ENCODE data around the gene WDR12. TPM values are rescaled to one million over a fixed set of nuclear protein-coding genes. Genes with fewer than 3 reads are reported as not detected.

WDR12 gene
- total and polyA plus RNA-seq, 4 donors = 9.4 to 36.1 (median 16.3) TPM

- Histone ChIP-seq H3K36me3 (ENCODE audit: control insufficient read depth in 4 of 4, insufficient read depth in 4 of 4, low read length in 4 of 4) (peaks cover 0 to 5% (median 0%) of the 10 kb centered on the region in 4 donors), H3K9me3 (ENCODE audit: control insufficient read depth in 4 of 4, insufficient read depth in 3 of 4, low read length in 3 of 4) (peaks cover 4 to 9% (median 5%) of the 10 kb centered on the region in 4 donors), H3K4me1 (ENCODE audit: control insufficient read depth in 5 of 5, insufficient read depth in 5 of 5, low read length in 5 of 5) (no peaks in the 10 kb centered on the region), H3K9ac (ENCODE audit: insufficient read depth in 1 of 2, low read length in 2 of 2) (no peak overlapping the region), H3K4me3 (no peak overlapping the region), H3K27ac (ENCODE audit: low read depth in 1 of 2, low read length in 1 of 2) (no peak overlapping the region), H3K27me3 (ENCODE audit: control insufficient read depth in 3 of 3, insufficient read depth in 3 of 3, low read length in 2 of 3) (no peaks in the 10 kb centered on the region)
- ATAC-seq (ENCODE audit: insufficient read depth, low FRiP score) (no peak), DNase-seq (no peak)
- TF ChIP-seq CTCF (IDR thresholded peaks at IDR 0.05; ENCODE audit: control extremely low read depth, extremely low read depth) = no peak
Observed at GRCh38 chr2:202842690-202843089, 68.8 kb downstream of the WDR12 start.

GRCh38 chr2:202841090-202841867, 70.2 kb downstream of the WDR12 start:
- 93 to 94% methylated on average over 11 of the region's 11 CpGs for WGBS, 2 donors
- no peaks in the 10 kb centered on the region for H3K27me3 ChIP-seq (ENCODE audit: control insufficient read depth in 3 of 3, insufficient read depth in 3 of 3, low read length in 2 of 3)
- H3K4me1 ChIP-seq (ENCODE audit: control insufficient read depth in 5 of 5, insufficient read depth in 5 of 5, low read length in 5 of 5) = no peaks in the 10 kb centered on the region
- H3K9ac ChIP-seq (ENCODE audit: insufficient read depth in 1 of 2, low read length in 2 of 2) = no peak overlapping the region
- DNase-seq (peak in 2 of 3 donors; percentile 21 to 35), ATAC-seq (ENCODE audit: insufficient read depth, low FRiP score) (no peak)
- no peak overlapping the region for H3K27ac ChIP-seq (ENCODE audit: low read depth in 1 of 2, low read length in 1 of 2)
- peaks cover 4 to 9% (median 5%) of the 10 kb centered on the region in 4 donors for H3K9me3 ChIP-seq (ENCODE audit: control insufficient read depth in 4 of 4, insufficient read depth in 3 of 4, low read length in 3 of 4)
- H3K4me3 ChIP-seq = no peak overlapping the region
- H3K36me3 ChIP-seq (ENCODE audit: control insufficient read depth in 4 of 4, insufficient read depth in 4 of 4, low read length in 4 of 4) = peaks cover 0 to 5% (median 0%) of the 10 kb centered on the region in 4 donors
- TF ChIP-seq CTCF (IDR thresholded peaks at IDR 0.05; ENCODE audit: control extremely low read depth, extremely low read depth) = no peak

GRCh38 chr2:202831242-202832220, 79.9 kb downstream of the WDR12 start:
- peak; percentile 60 for TF ChIP-seq CTCF (IDR thresholded peaks at IDR 0.05; ENCODE audit: control extremely low read depth, extremely low read depth)
- no peaks in the 10 kb centered on the region for H3K36me3 ChIP-seq (ENCODE audit: control insufficient read depth in 4 of 4, insufficient read depth in 4 of 4, low read length in 4 of 4)
- H3K9ac ChIP-seq (ENCODE audit: insufficient read depth in 1 of 2, low read length in 2 of 2) = no peak overlapping the region
- H3K27ac ChIP-seq (ENCODE audit: low read depth in 1 of 2, low read length in 1 of 2) = no peak overlapping the region
- no peak overlapping the region for H3K4me3 ChIP-seq
- 27 to 34% methylated on average over 6 of the region's 6 CpGs for WGBS, 2 donors
- H3K4me1 ChIP-seq (ENCODE audit: control insufficient read depth in 5 of 5, insufficient read depth in 5 of 5, low read length in 5 of 5) = no peaks in the 10 kb centered on the region
- H3K9me3 ChIP-seq (ENCODE audit: control insufficient read depth in 4 of 4, insufficient read depth in 3 of 4, low read length in 3 of 4) = no peaks in the 10 kb centered on the region
- peak; percentile 70 for ATAC-seq (ENCODE audit: insufficient read depth, low FRiP score)
- no peaks in the 10 kb centered on the region for H3K27me3 ChIP-seq (ENCODE audit: control insufficient read depth in 3 of 3, insufficient read depth in 3 of 3, low read length in 2 of 3)
- peak; percentile 37 to 60 (median 53) for DNase-seq
